ENCODE measurements around the gene LRFN2. TPM values are rescaled to one million over a fixed set of nuclear protein-coding genes. Genes with fewer than 3 reads are reported as not detected.

Gene LRFN2
- total RNA-seq, 2 donors from 2014 or later: 0.20 TPM; not detected in 1

GRCh38 chr6:40349123-40349900, 237.9 kb downstream of the LRFN2 start:
- Mint-ChIP-seq H3K27ac (no peak overlapping the region), H3K36me3 (ENCODE audit: low read depth) (no peaks in the 10 kb centered on the region), H3K4me1 (no peaks in the 10 kb centered on the region), H3K27me3 (no peaks in the 10 kb centered on the region), H3K4me3 (no peak overlapping the region)
- DNase-seq (no peak), ATAC-seq (no peak)
- no peaks in the 10 kb centered on the region for H3K9me3 ChIP-seq (ENCODE audit: control insufficient read depth, low read length, poor library complexity, severe bottlenecking)

- DNase-seq: no peak
- no peaks in the 10 kb centered on the region for H3K9me3 ChIP-seq (ENCODE audit: control insufficient read depth, low read length, poor library complexity, severe bottlenecking)
- Mint-ChIP-seq H3K27ac (no peak overlapping the region), H3K4me1 (peaks cover 2% of the 10 kb centered on the region), H3K27me3 (no peaks in the 10 kb centered on the region), H3K36me3 (ENCODE audit: low read depth) (no peaks in the 10 kb centered on the region), H3K4me3 (no peak overlapping the region)
- no peak for ATAC-seq
Observed at GRCh38 chr6:40348591-40348990, 238.6 kb downstream of the LRFN2 start.

DNA sequence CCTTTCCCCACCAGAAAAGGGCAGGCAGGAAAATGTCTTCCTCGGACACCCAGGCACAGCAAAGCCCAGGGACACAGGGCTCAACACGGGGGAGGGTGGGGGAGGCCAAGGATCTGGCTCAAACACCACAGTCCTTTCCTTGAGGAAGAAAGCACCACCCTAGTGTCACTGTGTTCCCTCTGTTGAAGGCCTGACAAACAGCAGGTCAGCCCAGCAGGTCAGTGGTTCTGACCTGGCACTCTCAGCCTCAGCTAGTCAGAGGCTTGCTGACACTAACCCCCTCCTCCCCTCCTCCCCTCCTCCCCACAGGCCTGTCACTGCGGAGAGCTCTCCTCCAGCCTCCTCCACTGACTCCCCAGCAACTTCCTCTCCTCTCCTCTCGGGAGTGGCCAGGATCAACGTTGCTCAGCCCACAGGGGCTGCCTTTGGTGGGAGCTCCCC, 239.6 kb downstream of the LRFN2 start:
- DNase-seq: no peak

DNA sequence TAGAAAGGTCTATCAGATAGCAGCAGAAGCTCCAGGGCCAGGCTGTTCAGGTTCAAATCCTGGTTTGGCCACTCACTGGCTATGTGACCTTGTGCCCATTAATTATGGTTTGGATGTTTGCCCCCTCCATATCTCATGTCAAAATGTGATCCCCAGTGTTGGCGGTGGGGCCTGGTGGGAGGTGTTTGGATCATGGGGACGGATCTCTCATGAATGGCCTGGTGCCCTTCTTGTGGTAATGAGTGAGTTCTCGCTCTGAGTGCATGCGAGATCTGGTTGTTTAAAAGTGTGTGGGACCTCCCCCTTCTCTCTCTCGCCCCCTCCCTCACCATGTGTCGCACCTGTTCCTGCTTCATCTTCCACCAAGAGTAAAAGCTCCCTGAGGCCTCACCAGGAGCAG, 240.9 kb downstream of the LRFN2 start:
- ATAC-seq: no peak

More for the DNA sequence above, 239.6 kb downstream of the LRFN2 start:
- no peak for ATAC-seq
- H3K4me1 Mint-ChIP-seq: peaks cover 2% of the 10 kb centered on the region
- H3K36me3 Mint-ChIP-seq (ENCODE audit: low read depth): peaks cover 2% of the 10 kb centered on the region
- H3K27me3 Mint-ChIP-seq: no peaks in the 10 kb centered on the region
- no peak overlapping the region for H3K4me3 Mint-ChIP-seq
- H3K27ac Mint-ChIP-seq: no peak overlapping the region
- no peaks in the 10 kb centered on the region for H3K9me3 ChIP-seq (ENCODE audit: control insufficient read depth, low read length, poor library complexity, severe bottlenecking)

DNA sequence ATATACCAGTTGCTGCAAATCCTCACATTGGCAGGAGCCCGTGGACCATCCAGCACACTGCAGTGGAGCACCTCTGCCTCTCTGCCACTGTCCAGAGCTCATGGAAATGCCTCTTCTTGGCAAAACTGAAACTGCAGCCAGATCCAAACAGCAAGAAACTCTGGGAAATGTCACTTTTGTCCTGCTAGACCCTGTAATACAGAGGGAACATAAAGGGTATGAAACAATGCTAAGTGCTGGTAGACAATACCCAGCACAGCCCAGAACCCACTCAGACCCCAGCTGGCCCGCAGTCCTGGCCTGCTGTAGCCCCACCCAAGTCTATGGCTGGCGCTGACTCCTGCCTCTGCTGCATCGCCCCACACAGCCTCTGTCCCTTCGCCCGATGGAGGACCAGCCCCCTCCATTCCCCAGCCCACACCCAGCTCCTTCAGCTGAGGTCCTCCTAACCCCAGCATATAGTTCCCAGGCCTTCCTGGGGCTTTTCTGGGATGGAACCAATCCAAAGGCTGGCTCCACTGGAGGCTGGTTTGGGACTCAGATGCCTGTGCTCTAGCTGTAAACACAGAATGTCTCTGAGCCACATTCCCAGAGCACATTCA, 242.5 kb downstream of the LRFN2 start:
- DNase-seq (no peak), ATAC-seq (no peak)
- Mint-ChIP-seq H3K27me3 (no peaks in the 10 kb centered on the region), H3K4me1 (peaks cover 2% of the 10 kb centered on the region), H3K36me3 (ENCODE audit: low read depth) (peaks cover 2% of the 10 kb centered on the region), H3K27ac (no peak overlapping the region), H3K4me3 (no peak overlapping the region)
- H3K9me3 ChIP-seq (ENCODE audit: control insufficient read depth, low read length, poor library complexity, severe bottlenecking): no peaks in the 10 kb centered on the region

More for the DNA sequence above, 240.9 kb downstream of the LRFN2 start:
- no peaks in the 10 kb centered on the region for H3K9me3 ChIP-seq (ENCODE audit: control insufficient read depth, low read length, poor library complexity, severe bottlenecking)
- Mint-ChIP-seq H3K4me1 (peaks cover 2% of the 10 kb centered on the region), H3K27me3 (no peaks in the 10 kb centered on the region), H3K36me3 (ENCODE audit: low read depth) (peaks cover 2% of the 10 kb centered on the region), H3K27ac (no peak overlapping the region), H3K4me3 (no peak overlapping the region)
- DNase-seq: no peak

DNA sequence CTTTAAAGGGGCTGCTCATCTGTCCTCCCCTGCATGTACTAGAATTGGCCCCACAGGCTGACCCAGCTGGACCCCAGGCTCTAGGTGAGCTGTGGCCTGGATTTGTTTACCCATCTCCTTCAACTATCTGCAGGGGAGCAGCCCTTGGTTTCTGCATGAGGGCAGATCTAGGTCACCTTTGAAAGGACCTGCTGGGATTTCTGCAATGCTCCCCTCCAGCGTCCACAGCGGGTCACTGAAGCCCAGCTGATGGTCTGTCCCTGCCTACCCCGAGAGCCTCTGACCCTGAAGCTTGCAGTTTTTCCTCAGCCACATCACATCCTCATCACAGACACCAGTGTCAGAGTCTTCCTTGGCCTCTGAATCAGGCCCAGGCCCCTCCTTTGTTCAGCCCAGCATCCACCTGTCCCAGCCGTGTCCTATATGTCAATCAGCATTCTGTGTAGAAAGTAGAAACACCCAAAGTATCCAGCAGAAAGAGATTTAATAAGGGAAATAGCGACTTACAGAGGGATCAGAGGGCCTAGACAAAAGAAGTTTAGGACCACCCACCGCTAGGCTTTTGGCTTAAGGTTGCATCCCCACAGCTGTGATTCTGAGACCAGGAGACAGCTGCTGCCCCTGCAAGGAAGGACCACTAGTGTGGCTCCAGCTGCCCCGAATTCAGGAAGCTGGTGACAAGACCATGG, 243.1 kb downstream of the LRFN2 start:
- peaks cover 2% of the 10 kb centered on the region for H3K36me3 Mint-ChIP-seq (ENCODE audit: low read depth)
- no peak overlapping the region for H3K4me3 Mint-ChIP-seq
- peaks cover 2% of the 10 kb centered on the region for H3K4me1 Mint-ChIP-seq
- no peak for DNase-seq
- H3K9me3 ChIP-seq (ENCODE audit: control insufficient read depth, low read length, poor library complexity, severe bottlenecking): no peaks in the 10 kb centered on the region
- H3K27me3 Mint-ChIP-seq: no peaks in the 10 kb centered on the region
- H3K27ac Mint-ChIP-seq: no peak overlapping the region
- ATAC-seq: no peak

GRCh38 chr6:40343318-40343876, 243.8 kb downstream of the LRFN2 start:
- Mint-ChIP-seq H3K27me3 (no peaks in the 10 kb centered on the region), H3K4me1 (peaks cover 2% of the 10 kb centered on the region), H3K4me3 (no peak overlapping the region), H3K27ac (no peak overlapping the region), H3K36me3 (ENCODE audit: low read depth) (peaks cover 2% of the 10 kb centered on the region)
- DNase-seq (no peak), ATAC-seq (no peak)
- H3K9me3 ChIP-seq (ENCODE audit: control insufficient read depth, low read length, poor library complexity, severe bottlenecking): no peaks in the 10 kb centered on the region

GRCh38 chr6:40342723-40343122, 244.4 kb downstream of the LRFN2 start:
- Mint-ChIP-seq H3K4me1 (peaks cover 2% of the 10 kb centered on the region), H3K4me3 (no peak overlapping the region), H3K36me3 (ENCODE audit: low read depth) (peaks cover 2% of the 10 kb centered on the region), H3K27me3 (no peaks in the 10 kb centered on the region), H3K27ac (no peak overlapping the region)
- DNase-seq: no peak
- H3K9me3 ChIP-seq (ENCODE audit: control insufficient read depth, low read length, poor library complexity, severe bottlenecking): no peaks in the 10 kb centered on the region
- no peak for ATAC-seq

GRCh38 chr6:40341726-40342125, 245.4 kb downstream of the LRFN2 start:
- peaks cover under 1% of the 10 kb centered on the region for H3K27me3 Mint-ChIP-seq
- no peaks in the 10 kb centered on the region for H3K9me3 ChIP-seq (ENCODE audit: control insufficient read depth, low read length, poor library complexity, severe bottlenecking)
- no peak overlapping the region for H3K4me3 Mint-ChIP-seq
- DNase-seq: no peak
- ATAC-seq: no peak
- peaks cover 2% of the 10 kb centered on the region for H3K36me3 Mint-ChIP-seq (ENCODE audit: low read depth)
- peaks cover 2% of the 10 kb centered on the region for H3K4me1 Mint-ChIP-seq
- no peak overlapping the region for H3K27ac Mint-ChIP-seq

Data from T-helper 17 cell (primary cell).